ENCODE results near the gene JAKMIP3.

JAKMIP3 gene

DNA sequence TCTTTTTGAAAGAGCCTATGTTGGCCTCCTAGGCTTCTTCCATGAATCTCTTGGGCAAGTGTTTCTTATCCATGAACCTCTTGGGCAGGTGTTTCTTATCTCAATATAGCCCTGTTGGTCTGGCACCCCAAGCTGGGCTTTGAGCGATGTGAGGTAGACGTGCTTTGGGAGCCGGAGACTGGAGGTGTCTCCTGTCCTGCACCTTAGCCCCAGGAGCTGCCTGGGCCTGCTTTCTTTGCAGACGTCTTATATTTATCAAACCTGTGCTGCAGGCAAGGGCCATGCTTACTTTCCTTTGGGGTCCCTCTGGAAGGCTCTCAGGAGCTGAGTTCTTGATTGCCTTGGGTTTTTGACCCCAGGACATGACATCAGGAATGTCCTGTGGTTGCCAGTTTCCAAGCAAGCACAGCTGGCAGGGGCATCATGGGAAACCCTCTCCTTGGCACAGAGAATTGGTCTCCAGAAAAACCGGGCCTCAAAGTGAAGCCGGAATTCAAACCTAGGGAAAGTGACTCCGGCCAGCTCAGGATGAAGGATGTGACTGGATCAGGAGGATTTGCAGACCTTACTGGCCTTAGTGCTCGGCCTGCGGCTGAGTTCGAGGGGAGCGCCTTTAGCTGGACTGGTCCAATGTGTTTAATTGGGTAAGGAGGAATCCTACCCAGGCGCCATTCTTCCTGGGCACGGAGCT, 2.8 kb downstream of the JAKMIP3 start:
- H3K4me2 ChIP-seq (ENCODE audit: low read depth, low read length, poor library complexity, severe bottlenecking): no peak overlapping the region
- no peak overlapping the region for H3K4me3 ChIP-seq (ENCODE audit: insufficient read depth, low read length, poor library complexity, severe bottlenecking)
- H2AFZ ChIP-seq (ENCODE audit: low read depth, low read length, severe bottlenecking): no peak overlapping the region
- no peak overlapping the region for H3K27ac ChIP-seq (ENCODE audit: low read depth, low read length)
- H3F3A ChIP-seq (ENCODE audit: insufficient read depth): no peaks in the 10 kb centered on the region
- H3K79me2 ChIP-seq (ENCODE audit: insufficient read depth, low read length): no peaks in the 10 kb centered on the region
- H3K27me3 ChIP-seq (ENCODE audit: low read length): no peaks in the 10 kb centered on the region
- TF ChIP-seq EZH2phosphoT487 (conservative IDR thresholded peaks at IDR 0.05; ENCODE audit: low read length): no peak
- no peak for TF ChIP-seq CTCF (IDR thresholded peaks at IDR 0.05; ENCODE audit: insufficient read depth, low read length, poor library complexity, severe bottlenecking)
- no peak overlapping the region for H3K9ac ChIP-seq (ENCODE audit: low read length)
- no peaks in the 10 kb centered on the region for H3K9me2 ChIP-seq (replicated peaks; ENCODE audit: insufficient read depth, low read length)
- H4K20me1 ChIP-seq (ENCODE audit: low read depth, low read length): no peaks in the 10 kb centered on the region
- H3K36me3 ChIP-seq (ENCODE audit: low read length): no peaks in the 10 kb centered on the region
- H3K9me3 ChIP-seq (ENCODE audit: insufficient read depth, low read length): no peaks in the 10 kb centered on the region

DNA sequence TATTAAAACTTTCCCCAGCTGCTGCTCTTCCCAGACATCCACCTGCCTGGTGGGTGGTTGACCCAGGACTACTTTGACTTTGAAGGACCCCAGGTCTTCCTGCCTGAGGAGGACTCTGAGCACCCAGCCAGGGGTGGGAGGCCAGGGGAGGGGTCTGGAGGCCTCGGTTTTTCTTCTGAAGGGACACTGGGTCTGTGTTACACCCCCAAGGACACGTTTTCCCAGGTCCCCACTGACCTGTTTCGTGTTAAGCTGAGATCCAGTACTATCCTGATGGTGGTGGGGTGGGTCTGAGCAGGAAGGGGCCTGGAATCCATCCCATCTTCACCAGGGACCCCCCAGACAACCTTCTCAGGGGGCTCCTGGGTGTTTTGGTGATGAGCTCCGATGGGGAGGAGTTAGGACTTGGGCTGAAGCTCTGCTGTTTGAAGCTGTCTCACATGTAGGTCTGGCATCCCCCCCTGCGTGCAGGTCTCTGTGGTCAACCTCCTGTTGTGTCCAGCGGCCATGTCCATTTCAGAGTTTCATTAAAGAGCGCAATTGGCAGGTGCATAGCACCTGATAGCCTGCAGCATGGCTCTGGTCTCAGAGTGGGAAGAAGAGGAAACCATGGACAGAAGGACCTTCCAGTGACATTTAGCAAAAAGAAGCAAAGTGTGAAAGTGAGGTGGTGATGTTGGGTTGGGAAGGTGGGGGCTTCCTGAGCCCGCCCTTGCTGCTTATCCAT, 3.5 kb downstream of the JAKMIP3 start:
- H3K27me3 ChIP-seq (ENCODE audit: low read length): no peaks in the 10 kb centered on the region
- H3F3A ChIP-seq (ENCODE audit: insufficient read depth): no peaks in the 10 kb centered on the region
- H4K20me1 ChIP-seq (ENCODE audit: low read depth, low read length): no peaks in the 10 kb centered on the region
- H3K4me3 ChIP-seq (ENCODE audit: insufficient read depth, low read length, poor library complexity, severe bottlenecking): no peak overlapping the region
- no peaks in the 10 kb centered on the region for H3K9me2 ChIP-seq (replicated peaks; ENCODE audit: insufficient read depth, low read length)
- H3K9me3 ChIP-seq (ENCODE audit: insufficient read depth, low read length): no peaks in the 10 kb centered on the region
- H3K36me3 ChIP-seq (ENCODE audit: low read length): no peaks in the 10 kb centered on the region
- H2AFZ ChIP-seq (ENCODE audit: low read depth, low read length, severe bottlenecking): no peak overlapping the region
- H3K9ac ChIP-seq (ENCODE audit: low read length): no peak overlapping the region
- H3K79me2 ChIP-seq (ENCODE audit: insufficient read depth, low read length): no peaks in the 10 kb centered on the region
- H3K27ac ChIP-seq (ENCODE audit: low read depth, low read length): no peak overlapping the region
- no peak for TF ChIP-seq CTCF (IDR thresholded peaks at IDR 0.05; ENCODE audit: insufficient read depth, low read length, poor library complexity, severe bottlenecking)
- no peak for TF ChIP-seq EZH2phosphoT487 (conservative IDR thresholded peaks at IDR 0.05; ENCODE audit: low read length)
- no peak overlapping the region for H3K4me2 ChIP-seq (ENCODE audit: low read depth, low read length, poor library complexity, severe bottlenecking)

DNA sequence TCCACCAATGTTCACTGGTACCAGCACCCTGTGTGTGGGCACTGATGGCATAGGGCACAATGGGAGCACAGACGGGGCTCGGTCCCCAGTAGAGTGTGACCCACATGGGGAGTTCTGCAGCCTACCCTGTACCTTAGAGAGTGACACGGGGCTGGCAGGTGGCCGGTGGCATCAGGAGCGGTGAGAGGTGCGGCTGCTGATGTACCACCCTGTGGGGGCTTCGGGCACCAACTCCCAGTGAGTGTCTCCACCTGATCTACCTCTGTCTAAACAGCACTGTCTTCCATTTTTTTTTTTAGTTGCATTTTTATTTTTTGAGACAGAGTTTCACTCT, 4.1 kb downstream of the JAKMIP3 start:
- no peak overlapping the region for H2AFZ ChIP-seq (ENCODE audit: low read depth, low read length, severe bottlenecking)
- no peak overlapping the region for H3K4me2 ChIP-seq (ENCODE audit: low read depth, low read length, poor library complexity, severe bottlenecking)
- H3K9me3 ChIP-seq (ENCODE audit: insufficient read depth, low read length): no peaks in the 10 kb centered on the region
- H3F3A ChIP-seq (ENCODE audit: insufficient read depth): no peaks in the 10 kb centered on the region
- H3K27me3 ChIP-seq (ENCODE audit: low read length): no peaks in the 10 kb centered on the region
- H3K4me3 ChIP-seq (ENCODE audit: insufficient read depth, low read length, poor library complexity, severe bottlenecking): no peak overlapping the region
- H4K20me1 ChIP-seq (ENCODE audit: low read depth, low read length): no peaks in the 10 kb centered on the region
- no peak overlapping the region for H3K27ac ChIP-seq (ENCODE audit: low read depth, low read length)
- no peaks in the 10 kb centered on the region for H3K79me2 ChIP-seq (ENCODE audit: insufficient read depth, low read length)
- no peak for TF ChIP-seq EZH2phosphoT487 (conservative IDR thresholded peaks at IDR 0.05; ENCODE audit: low read length)
- no peak for TF ChIP-seq CTCF (IDR thresholded peaks at IDR 0.05; ENCODE audit: insufficient read depth, low read length, poor library complexity, severe bottlenecking)
- H3K9me2 ChIP-seq (replicated peaks; ENCODE audit: insufficient read depth, low read length): no peaks in the 10 kb centered on the region
- H3K36me3 ChIP-seq (ENCODE audit: low read length): no peaks in the 10 kb centered on the region
- no peak overlapping the region for H3K9ac ChIP-seq (ENCODE audit: low read length)
